Suprapubic skin (tissue), 4 donors: ENCODE data around the gene RMDN2.

Source experiments
- POLR2A ChIP-seq, 2 donors: fragments of 450-650 bp; IDR thresholded peaks; one replicate each; pipeline ENCODE4 v1.6.1; 2017; ENCODE audit warnings: antibody characterized with exemption in 2 of 2, mild to moderate bottlenecking in 2 of 2, moderate library complexity in 2 of 2
- POLR2AphosphoS5 ChIP-seq, 3 donors: sonication (generic); formaldehyde crosslinking; IDR thresholded peaks; one replicate each; pipeline ENCODE4 v1.6.1; 2017; ENCODE audit warnings: antibody characterized with exemption in 3 of 3
- TF ChIP-seq, protein P1 (sequence below), 2 donors: fragments of 200-600 bp in 1 of 2; fragments of 450-650 bp in 1 of 2; sonication (generic) in 1 of 2; IDR thresholded peaks; one replicate each; pipeline ENCODE4 v1.5.1; 2016 to 2019; ENCODE audit warnings: antibody characterized with exemption in 2 of 2, mild to moderate bottlenecking in 1 of 2, moderate library complexity in 1 of 2

GRCh38 chr2:38065502-38066135, 140.5 kb downstream of the RMDN2 start:
- TF ChIP-seq, protein P1, sequence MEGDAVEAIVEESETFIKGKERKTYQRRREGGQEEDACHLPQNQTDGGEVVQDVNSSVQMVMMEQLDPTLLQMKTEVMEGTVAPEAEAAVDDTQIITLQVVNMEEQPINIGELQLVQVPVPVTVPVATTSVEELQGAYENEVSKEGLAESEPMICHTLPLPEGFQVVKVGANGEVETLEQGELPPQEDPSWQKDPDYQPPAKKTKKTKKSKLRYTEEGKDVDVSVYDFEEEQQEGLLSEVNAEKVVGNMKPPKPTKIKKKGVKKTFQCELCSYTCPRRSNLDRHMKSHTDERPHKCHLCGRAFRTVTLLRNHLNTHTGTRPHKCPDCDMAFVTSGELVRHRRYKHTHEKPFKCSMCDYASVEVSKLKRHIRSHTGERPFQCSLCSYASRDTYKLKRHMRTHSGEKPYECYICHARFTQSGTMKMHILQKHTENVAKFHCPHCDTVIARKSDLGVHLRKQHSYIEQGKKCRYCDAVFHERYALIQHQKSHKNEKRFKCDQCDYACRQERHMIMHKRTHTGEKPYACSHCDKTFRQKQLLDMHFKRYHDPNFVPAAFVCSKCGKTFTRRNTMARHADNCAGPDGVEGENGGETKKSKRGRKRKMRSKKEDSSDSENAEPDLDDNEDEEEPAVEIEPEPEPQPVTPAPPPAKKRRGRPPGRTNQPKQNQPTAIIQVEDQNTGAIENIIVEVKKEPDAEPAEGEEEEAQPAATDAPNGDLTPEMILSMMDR (IDR thresholded peaks at IDR 0.05) = no peak
- TF ChIP-seq POLR2AphosphoS5 (IDR thresholded peaks at IDR 0.05) = no peak
- no peak for TF ChIP-seq POLR2A (IDR thresholded peaks at IDR 0.05)
